Raji (cell line): ENCODE measurements around the gene PARM1.

Source experiments
- POLR2A ChIP-seq: IDR thresholded peaks from 2 replicates; pipeline ENCODE4 v1.6.1; 2011; ENCODE audit warnings: low read depth, low read length, control low read depth; ENCODE audit not compliant: insufficient read depth

The PARM1 gene, protein sequence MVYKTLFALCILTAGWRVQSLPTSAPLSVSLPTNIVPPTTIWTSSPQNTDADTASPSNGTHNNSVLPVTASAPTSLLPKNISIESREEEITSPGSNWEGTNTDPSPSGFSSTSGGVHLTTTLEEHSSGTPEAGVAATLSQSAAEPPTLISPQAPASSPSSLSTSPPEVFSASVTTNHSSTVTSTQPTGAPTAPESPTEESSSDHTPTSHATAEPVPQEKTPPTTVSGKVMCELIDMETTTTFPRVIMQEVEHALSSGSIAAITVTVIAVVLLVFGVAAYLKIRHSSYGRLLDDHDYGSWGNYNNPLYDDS

GRCh38 chr4:74932832-74933561 lies at the start of gene PARM1:
Gene PARM1 (plus strand): TSS chr4:74933116. CDS start chr4:74933328, 212 bp downstream.
- no peak for TF ChIP-seq POLR2A

GRCh38 chr4:74884266-74884665 lies 48.6 kb upstream of the PARM1 start:
- no peak for TF ChIP-seq POLR2A

- TF ChIP-seq POLR2A, result no peak
Measured at GRCh38 chr4:74886484-74886883, 46.4 kb upstream of the PARM1 start.

DNA sequence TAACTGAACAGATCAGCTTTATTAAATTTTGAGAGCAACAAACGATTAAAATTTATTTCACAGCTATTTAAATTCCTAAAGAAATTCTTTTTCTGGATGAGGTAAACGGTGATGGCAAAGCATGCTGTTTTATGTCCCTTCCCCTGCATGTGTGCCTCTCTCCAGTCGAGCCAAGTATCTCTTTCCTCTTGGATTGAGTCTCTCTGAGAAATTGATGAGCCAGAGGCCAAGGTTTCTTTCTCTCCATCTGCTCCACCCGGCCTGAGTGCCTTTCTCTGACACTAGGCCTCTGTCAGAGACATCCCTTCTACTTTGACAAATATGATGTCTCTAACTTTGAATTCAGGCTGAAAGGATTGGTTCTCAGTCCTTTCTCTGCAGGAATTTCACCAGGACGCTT lies 42.6 kb upstream of the PARM1 start:
- TF ChIP-seq POLR2A, result no peak

DNA sequence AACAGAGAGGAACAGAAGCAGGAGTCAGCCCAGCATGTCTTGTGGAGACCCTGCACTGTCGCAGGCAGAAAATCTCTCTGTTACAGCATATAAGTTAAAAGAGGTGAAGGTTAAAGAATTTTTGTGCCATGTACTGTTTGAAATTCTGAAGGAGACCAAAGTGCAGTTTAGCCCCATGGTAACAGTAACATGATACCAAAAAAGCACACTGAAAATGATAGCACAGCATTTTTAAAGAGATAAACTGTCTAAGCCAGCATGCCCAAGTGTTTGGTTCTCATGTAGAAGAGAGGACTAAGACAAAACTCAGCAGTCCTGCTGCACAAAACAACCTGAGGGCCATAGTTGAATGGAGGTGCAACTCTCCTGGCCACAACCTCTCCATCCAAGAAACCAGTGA lies 41.9 kb upstream of the PARM1 start:
- no peak for TF ChIP-seq POLR2A

GRCh38 chr4:74893171-74893570 lies 39.7 kb upstream of the PARM1 start:
- TF ChIP-seq POLR2A, result no peak

- TF ChIP-seq POLR2A, result no peak
Measured at GRCh38 chr4:74896595-74896994, 36.3 kb upstream of the PARM1 start.

DNA sequence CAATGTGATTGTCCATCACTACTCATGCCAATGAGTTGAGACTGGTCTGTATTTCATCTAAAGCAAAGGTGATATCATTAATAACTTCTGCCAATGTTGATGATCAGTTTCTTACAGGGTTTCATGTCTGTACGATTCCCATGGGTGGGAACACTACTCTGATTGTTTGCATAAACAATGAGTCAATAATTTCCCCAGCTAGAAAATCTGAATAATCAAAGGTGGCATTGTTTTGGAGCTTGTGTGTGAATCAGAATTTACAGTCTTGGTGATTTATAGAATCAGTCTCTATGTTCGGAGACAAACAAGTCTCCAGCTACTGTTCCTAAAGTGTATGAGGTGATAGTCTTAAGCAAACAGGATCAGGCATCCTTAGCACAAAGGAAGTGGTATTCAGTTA lies 35.5 kb upstream of the PARM1 start:
- TF ChIP-seq POLR2A, result no peak

DNA sequence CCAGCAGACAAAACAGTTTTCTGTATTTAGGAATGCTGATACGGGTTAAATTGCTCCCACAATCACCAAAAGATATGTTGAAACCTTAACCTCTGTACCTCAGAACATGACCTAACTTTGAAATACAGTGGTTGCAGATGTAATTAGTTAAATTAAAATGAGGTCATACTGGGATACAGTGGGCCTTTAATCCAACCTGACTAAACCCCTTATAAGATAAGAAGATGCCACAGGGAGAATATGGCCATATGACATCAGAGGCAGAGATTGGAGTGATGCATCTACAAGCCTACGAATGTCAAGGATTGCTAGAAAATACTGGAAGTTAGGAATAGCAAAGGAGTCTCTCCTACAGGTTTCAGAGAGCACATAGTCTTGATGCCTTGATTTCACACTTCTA lies 32.1 kb upstream of the PARM1 start:
- no peak for TF ChIP-seq POLR2A

GRCh38 chr4:74904509-74905065 lies 28.3 kb upstream of the PARM1 start:
- TF ChIP-seq POLR2A, result no peak

GRCh38 chr4:74906771-74907170 lies 26.1 kb upstream of the PARM1 start:
- no peak for TF ChIP-seq POLR2A

DNA sequence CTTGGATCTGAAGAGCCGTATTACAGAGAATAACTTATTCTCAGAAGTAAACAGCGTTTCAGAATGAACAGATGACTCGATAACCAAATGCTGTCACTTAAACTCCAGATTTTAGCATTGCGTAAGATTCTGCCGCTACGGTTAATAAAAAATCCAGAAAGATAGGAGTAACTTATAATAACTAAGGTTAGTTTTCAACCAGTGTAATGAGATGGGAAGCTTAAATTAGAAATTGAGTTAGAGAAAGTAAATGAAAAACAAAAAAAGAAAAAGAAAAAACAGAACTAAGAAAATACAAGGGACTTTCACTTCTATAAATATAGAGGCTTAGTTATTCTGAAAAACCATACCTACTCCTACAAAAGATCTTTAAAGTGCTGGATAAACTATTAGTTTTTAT lies 13.1 kb upstream of the PARM1 start:
- no peak for TF ChIP-seq POLR2A

GRCh38 chr4:74920704-74921103 lies 12.2 kb upstream of the PARM1 start:
- TF ChIP-seq POLR2A, result no peak

GRCh38 chr4:74921490-74921889 lies 11.4 kb upstream of the PARM1 start:
- no peak for TF ChIP-seq POLR2A

GRCh38 chr4:74926007-74926406 lies 6.9 kb upstream of the PARM1 start:
- TF ChIP-seq POLR2A, result no peak

DNA sequence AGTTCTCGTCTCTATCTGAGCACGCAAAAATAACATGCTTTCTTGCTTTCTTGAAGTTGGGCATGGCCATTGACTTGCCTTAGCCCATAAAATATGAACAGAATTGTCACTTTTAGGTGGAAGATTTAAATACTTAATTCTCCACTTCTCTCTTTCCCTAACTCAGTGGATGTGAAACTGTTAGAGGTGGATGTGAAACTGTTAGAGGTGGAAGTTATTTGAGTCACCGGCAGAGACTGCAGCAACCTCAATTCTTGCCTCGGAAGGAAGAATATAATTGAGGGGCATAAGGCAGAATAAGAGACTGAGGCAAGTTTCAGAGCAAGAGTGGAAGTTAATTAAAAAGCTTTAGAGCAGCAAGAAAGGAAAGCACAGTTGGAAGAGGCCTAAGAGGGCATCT lies 2.8 kb upstream of the PARM1 start:
- no peak for TF ChIP-seq POLR2A
